ENCODE measurements around the gene BCL2L14.

- TF ChIP-seq CTCF (IDR thresholded peaks at IDR 0.05) = no peak
- TF ChIP-seq POLR2A (IDR thresholded peaks at IDR 0.05) = no peak
These were observed 36.9 kb upstream of the BCL2L14 start for GRCh38 chr12:12033824-12034223.

All from thyroid gland (tissue), 4 donors.